Activated T-cell treated with anti-CD3 and anti-CD28 coated beads, Interleukin-2, amount 50 U/mL, for 1 hour (primary cell): ENCODE measurements around the gene SCFD2.
"Not testable (repeated sequence)": the region's sequence is repeated elsewhere in the genome, so short reads cannot be mapped to it uniquely, and the experiment has no call there.

ENCODE experiments used
- DNase-seq: peaks from one replicate; pipeline ENCODE4 v3.0.0-alpha.2; 2020

The SCFD2 gene

DNA sequence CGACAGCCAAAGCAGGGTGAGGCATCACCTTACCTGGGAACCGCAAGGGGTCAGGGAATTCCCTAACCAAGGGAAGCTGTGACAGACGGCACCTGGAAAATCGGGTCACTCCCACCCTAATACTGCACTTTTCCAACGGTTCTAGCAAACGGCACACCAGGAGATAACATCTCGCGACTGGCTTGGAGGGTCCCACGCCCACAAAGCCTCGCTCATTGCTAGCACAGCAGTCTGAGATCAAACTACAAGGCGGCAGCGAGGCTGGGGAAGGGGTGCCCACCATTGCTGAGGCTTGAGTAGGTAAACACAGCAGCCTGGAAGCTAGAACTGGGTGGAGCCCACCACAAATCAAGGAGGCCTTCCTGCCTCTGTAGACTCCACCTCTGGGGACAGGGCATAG is 25.7 kb downstream of the SCFD2 start:
- DNase-seq, result not testable (repeated sequence)

DNA sequence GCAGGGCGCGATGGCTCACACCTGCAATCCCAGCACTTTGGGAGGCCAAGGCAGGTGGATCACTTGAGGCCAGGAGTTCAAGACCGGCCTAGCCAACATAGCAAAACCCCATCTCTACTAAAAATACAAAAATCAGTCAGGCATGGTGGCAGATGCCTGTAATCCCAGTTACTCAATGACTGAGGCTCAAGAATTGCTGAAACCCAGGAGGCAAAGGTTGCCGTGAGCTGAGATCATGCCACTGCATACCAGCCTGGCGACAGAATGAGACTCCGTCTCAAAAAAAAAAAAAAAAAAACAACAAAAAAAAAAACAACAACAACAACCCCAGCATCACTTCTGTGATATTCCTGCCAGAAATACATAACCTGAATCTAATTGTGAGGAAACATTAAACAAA is 30.9 kb downstream of the SCFD2 start:
- DNase-seq, result not testable (repeated sequence)

DNA sequence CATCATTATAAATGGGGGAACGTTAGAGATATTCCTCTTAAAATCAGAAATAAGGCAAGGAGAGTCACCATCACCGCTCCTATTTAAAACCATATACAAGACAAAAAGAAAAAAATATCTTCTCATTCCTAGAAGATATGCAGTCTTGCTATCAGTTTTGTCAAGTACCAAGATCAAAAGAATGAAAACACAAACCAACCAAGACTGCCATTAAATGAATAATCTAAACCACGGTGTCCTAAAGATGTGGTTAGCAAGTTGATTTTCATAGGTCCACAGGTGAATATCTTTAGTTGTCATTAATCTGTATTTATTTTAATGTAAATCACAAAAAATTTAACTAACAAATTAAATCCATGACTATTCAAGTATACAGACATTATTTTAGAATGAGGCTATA is 39.3 kb downstream of the SCFD2 start:
- no peak for DNase-seq

DNA sequence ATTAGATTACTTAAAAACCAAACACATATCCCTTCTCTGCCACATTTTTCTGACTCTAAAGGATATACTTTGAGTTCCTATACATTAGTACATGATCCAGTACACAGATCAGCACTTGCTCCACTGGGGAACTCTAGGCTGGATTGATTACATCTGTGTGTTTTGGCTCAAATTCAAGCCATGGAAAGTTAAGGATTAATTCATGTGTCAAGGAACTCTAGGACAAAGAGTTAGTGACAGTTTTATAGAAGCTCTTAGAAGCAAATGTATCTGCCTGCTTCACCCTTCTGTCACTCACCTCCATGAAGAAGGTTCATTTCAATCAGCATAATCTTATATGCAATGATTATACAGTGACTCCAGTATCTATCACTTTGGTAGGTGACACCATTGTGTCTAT is 43.2 kb downstream of the SCFD2 start:
- DNase-seq, result no peak

DNA sequence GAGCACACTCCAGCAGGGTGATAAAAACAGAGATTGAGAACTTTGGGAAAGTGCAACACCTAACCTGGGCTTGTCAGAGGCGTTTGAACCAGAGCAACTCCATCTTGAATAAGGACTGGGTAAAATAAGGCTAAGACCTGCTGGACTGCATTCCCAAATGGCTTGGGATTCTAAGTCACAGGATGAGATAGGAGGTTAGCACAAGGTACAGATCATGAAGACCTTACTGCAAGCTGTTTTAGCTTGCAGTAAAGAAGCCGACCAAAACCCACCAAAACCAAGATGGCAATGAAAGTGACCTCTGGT is 43.9 kb downstream of the SCFD2 start:
- no peak for DNase-seq

DNA sequence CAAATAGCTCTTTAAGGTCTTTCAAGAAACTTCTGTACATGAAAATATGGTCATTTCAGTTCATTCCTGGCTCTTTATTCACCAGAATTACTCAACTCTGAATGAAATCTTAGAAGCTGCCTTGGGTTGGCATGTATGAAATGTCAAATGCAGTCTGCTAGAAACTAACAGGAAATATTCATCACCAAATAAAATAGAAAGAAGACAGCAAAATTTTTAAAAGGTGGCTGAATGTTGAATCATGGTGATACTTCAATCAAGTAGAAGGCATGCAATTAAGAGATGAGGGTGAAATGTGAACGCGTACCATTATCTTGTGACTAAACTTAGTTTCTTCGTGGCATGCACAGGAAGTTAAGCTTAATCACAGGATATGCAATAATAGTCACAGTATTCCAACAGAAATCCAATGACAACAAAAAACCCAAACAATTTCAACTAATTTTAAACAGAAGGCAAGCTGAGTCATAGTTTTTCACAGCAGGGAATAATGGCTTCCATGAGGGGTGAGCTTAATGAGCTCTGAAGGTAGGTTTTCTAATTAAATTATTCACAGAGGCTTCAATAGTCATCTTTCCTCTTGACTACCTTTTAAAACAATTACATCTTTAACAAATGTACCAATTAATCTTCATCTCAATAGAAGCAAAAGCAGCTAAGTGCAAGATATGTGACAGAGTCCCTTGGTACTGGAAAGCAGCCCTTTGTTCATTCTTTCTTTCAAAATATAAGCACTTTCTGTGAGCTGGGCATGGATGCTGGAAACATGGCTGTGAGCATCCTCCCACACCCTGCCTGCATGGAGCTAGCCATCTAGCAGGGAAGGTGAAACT is 44.5 kb downstream of the SCFD2 start:
- no peak for DNase-seq

DNA sequence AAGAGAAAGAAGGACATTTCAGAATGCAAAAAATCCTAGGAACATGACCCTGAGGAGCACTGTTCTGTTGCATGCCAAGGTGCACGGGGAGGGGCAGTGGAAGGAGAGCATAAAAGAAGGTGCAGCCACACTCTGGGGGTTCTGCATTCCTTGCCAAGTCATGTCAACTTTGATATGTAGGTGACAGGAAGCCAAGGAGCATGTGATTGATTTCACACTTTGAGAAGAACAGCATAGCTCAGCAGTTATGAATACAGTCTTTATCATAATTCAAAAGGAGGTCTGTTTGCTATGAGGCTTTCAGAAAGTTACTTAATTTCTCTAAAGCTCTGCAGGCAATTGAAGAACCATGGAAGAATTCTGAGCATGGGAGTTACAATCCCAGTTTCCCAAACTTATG is 50.6 kb downstream of the SCFD2 start:
- DNase-seq, result no peak

DNA sequence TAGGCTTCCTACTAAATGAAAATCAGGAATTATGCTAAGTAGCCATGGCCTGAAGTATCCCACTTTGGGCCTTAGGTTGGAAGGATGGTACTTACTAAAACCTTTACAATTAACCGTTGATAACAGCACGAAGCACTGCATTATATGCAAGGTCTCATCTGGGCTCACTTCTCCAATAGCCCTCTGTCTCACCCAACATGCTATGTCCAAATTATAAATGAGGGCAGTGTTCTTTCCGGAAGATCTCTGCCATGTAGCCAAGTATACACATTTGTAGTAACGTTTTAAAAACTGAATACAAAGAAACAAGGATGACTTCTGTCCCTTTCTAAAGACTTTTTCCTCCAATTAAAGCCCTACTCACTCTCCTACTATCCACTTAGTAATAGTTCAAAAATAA is 51.6 kb downstream of the SCFD2 start:
- DNase-seq, result no peak

DNA sequence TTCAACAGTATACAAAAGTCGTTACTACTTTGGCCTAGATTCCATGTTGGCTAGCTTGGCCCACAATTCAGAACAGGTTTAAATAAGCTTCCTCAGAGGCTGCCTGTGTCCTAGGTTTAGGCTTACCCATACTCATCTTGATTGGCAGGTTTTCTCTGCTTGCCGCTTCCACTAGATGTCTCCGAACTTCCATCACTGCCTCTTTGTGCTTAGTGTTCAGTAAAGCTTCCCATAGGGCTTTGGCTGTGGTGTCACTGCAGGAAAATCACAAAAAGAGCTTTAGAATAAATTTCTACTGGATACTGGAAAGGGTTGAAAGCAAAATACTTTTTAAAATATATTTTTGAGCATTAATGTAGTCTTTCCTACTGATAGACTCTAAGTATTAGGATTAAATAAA is 52.4 kb downstream of the SCFD2 start:
- DNase-seq, result no peak

- no peak for DNase-seq
These were observed 56.4 kb downstream of the SCFD2 start for GRCh38 chr4:53309321-53310040.

GRCh38 chr4:53307819-53308780 is 57.8 kb downstream of the SCFD2 start:
- DNase-seq, result no peak

DNA sequence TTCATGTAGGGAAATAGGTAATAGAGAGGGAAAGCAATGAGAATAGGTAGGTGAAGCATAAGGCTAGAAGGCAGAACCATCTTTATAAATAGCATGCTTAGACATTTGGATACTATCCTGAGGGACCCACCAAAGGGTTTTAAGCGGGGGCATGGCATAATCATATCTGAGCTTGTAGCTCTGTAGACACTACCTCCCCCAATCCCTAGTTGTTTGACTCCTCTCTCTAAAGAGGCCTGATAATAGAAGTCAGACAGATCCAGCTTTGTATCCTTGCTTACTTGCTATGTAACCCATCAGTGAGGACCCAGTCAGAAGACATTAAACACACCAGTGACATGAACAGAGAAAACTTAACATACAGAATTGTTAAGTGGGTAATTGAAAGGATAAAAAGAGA is 58.7 kb downstream of the SCFD2 start:
- DNase-seq, result no peak

DNA sequence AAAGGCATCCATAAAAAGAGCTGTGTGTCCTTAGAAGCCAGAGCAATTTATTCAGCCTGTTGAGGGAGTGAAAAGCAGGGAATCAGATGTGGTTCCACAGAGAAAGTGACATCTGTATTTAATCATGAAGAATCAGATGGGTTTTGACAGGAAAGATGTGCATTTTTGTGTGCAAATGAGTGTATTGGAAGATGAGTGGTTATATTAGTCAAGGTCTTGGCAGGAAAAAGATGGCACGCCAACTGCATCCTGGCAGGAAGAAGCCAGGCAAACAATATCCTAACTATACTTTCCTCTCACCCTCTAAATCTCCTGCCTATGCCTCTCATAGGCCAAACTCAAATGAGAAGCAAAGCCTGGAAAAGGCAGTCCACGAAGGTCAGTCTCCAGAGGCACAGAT is 59.1 kb downstream of the SCFD2 start:
- no peak for DNase-seq

- not testable (repeated sequence) for DNase-seq
These were observed 73.7 kb downstream of the SCFD2 start for GRCh38 chr4:53292209-53292608.

DNA sequence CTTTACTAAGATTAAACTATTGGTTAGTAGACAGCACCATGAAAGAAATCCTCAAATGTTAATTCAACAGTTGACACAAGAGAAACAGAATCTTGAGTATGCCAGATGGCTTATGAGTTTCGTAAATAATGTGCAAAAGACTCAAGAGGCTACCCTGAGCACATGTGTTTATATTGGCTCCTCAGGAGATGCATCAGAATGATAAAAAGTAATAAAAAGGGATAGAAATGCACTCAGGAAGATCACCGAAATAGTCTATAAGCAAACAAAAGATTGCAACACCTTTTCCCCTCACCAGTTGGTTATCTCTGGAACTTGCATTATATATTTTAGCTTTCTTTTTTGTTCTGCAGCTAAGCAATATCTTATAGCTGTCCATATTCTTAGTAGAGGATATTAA is 84.4 kb downstream of the SCFD2 start:
- no peak for DNase-seq

DNA sequence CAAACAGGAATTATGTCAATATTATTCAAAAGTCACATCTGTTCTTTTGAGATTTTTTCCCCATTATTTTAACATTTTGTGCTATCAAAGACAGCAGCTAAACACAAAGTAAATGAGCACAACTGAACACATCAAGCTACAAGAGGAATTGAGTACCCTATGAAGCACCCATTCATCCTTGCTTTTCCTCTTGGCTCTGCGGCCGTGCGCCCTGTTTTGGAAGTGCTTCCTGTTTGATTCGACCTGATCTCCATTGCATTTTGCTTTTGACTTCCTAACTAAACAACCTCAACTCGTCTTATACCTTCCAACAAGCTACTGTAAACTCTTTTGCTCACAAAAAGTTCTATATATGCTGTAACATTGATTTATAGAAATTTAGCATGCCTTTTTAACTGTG is 85.0 kb downstream of the SCFD2 start:
- no peak for DNase-seq

DNA sequence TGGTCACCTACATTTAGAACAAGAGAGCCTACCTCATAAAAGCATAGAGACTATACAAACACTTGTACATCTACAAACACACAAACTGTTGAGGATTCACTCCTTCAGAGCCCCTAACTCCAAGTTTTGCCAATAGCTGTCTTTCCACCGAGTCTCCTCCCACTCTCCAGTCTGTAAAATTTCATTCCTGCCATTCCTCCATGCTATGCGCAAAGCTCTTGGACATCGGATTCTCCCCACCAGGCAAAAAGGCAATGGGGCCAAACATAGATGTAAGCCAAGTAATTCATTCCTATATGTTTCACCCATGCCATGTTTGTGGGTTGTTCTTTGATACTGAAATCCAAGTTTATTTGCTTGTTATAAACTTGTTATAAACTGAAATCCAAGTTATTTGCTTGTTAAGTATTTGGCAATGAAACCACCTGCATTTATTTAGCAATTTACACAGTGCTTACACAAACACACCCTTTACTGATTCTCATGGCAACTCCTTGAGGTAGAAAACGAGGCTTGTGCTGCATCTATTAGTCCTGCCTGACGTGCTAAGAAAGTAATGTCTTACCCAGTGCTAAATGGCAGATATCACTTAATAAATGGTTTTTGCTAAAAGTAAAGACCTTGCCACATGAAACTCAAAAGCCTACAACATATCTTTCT is 91.1 kb downstream of the SCFD2 start:
- DNase-seq, result no peak

DNA sequence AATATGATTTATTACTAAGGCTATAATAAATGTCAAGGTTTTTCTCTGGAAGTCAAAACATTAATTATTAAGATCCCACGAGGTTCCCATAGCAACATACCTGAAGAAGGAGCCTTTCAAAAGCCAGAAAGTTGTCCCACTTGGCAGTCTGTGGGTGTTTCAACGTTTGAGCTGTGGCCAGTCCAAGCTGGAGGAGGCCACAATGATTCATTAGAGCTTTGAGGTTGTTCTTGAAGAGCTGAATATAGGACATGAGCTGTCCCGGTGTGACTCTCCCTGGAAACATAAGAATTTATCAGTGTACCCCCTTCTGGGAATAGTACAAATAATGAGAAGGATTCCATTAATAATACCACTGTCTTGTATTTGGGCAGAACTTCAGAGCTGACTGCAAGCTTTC is 92.1 kb downstream of the SCFD2 start:
- DNase-seq, result no peak

DNA sequence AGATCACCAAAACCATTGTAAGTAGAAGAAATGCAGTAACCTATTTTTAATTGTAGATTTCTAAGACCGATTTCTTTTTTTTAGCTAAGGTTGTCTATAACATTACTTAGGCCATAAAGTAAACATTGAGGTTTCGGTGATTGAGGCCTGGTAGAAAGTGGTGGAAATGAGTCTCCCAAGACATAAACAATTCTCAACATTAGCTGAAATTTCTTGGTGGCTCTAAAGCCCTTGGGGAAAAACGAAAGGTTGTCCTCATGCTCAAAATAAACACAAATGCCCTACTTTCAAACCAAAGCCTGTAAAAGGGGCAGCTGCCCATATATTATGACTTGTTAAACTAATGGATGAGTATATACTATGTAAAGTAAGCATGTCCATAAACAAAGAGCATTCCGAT is 98.8 kb downstream of the SCFD2 start:
- DNase-seq, result no peak

DNA sequence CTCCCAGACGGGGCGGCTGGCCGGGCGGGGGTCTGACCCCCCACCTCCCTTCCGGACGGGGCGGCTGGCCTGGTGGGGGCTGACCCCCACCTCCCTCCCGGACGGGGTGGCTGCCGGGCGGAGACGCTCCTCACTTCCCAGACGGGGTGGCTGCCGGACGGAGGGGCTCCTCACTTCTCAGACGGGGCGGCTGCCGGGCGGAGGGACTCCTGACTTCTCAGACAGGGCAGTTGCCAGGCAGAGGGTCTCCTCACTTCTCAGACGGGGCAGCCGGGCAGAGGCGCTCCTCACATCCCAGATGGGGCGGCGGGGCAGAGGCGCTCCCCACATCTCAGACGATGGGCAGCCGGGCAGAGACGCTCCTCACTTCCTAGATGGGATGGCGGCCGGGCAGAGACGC is 109.9 kb downstream of the SCFD2 start:
- not testable (repeated sequence) for DNase-seq

GRCh38 chr4:53240573-53240972 is 125.3 kb downstream of the SCFD2 start:
- no peak for DNase-seq

DNA sequence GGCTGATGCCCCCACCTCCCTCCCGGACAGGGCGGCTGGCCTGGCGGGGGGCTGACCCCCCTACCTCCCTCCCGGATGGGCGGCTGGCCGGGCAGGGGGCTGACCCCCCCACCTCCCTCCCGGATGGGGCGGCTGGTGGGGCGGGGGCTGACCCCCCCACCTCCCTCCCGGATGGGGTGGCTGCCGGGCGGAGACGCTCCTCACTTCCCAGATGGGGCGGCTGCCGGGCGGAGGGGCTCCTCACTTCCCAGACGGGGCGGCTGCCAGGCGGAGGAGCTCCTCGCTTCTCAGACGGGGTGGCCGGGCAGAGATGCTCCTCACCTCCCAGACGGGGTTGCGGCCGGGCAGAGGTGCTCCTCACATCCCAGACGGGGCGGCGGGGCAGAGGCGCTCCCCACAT is 127.5 kb downstream of the SCFD2 start:
- DNase-seq, result not testable (repeated sequence)

- not testable (repeated sequence) for DNase-seq
These were observed 128.1 kb downstream of the SCFD2 start for GRCh38 chr4:53237811-53238210.
